ENCODE measurements around the gene TRAPPC12.

TRAPPC12 gene

GRCh38 chr2:3423492-3424170, 44.1 kb downstream of the TRAPPC12 start:
- DNase-seq (ENCODE audit: low read depth, low spot score), result peak; percentile 50
- no peak overlapping the region for H3K4me3 ChIP-seq (ENCODE audit: low read depth, low read length)
- in situ Hi-C loops (cut with HindIII; ENCODE audit: low sequenced_read_pairs), result no loop called here
- peak; percentile 99 for TF ChIP-seq CTCF (IDR thresholded peaks at IDR 0.05; ENCODE audit: low read depth, low read length)

- TF ChIP-seq CTCF (IDR thresholded peaks at IDR 0.05; ENCODE audit: low read depth, low read length), result no peak
- H3K4me3 ChIP-seq (ENCODE audit: low read depth, low read length), result no peak overlapping the region
- no peak for DNase-seq (ENCODE audit: low read depth, low spot score)
- in situ Hi-C loops (cut with HindIII; ENCODE audit: low sequenced_read_pairs), result no loop called here
Measured at GRCh38 chr2:3424171-3424795, 44.8 kb downstream of the TRAPPC12 start.

GRCh38 chr2:3426615-3427014, 47.1 kb downstream of the TRAPPC12 start:
- TF ChIP-seq CTCF (IDR thresholded peaks at IDR 0.05; ENCODE audit: low read depth, low read length), result no peak
- in situ Hi-C loops (cut with HindIII; ENCODE audit: low sequenced_read_pairs), result no loop called here
- no peak overlapping the region for H3K4me3 ChIP-seq (ENCODE audit: low read depth, low read length)
- no peak for DNase-seq (ENCODE audit: low read depth, low spot score)

DNA sequence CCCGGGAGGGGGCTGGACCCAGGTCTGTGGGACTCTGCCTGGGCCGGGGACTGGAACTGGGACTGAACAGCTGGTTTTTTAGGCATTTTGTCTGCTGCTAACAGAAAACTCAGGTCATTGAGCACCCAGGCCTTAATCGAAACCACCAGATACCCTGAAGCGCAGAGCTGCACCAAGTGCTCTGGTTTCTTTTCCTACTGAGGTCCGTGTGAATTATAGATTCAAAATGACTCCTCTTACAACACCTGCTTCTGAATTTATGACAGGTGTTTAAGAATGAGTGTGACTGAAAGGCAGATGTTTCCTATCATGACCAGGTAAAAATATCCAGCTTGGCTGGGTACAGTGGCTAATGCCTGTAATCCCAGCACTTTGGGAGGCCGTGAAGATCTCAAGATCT, 47.8 kb downstream of the TRAPPC12 start:
- DNase-seq (ENCODE audit: low read depth, low spot score), result no peak
- in situ Hi-C loops (cut with HindIII; ENCODE audit: low sequenced_read_pairs), result no loop called here
- H3K4me3 ChIP-seq (ENCODE audit: low read depth, low read length), result no peak overlapping the region
- TF ChIP-seq CTCF (IDR thresholded peaks at IDR 0.05; ENCODE audit: low read depth, low read length), result no peak

- no peak overlapping the region for H3K4me3 ChIP-seq (ENCODE audit: low read depth, low read length)
- TF ChIP-seq CTCF (IDR thresholded peaks at IDR 0.05; ENCODE audit: low read depth, low read length), result no peak
- DNase-seq (ENCODE audit: low read depth, low spot score), result no peak
- in situ Hi-C loops (cut with HindIII; ENCODE audit: low sequenced_read_pairs), result no loop called here
Measured at GRCh38 chr2:3428577-3428976, 49.1 kb downstream of the TRAPPC12 start.

GRCh38 chr2:3429066-3429610, 49.6 kb downstream of the TRAPPC12 start:
- no peak for TF ChIP-seq CTCF (IDR thresholded peaks at IDR 0.05; ENCODE audit: low read depth, low read length)
- in situ Hi-C loops (cut with HindIII; ENCODE audit: low sequenced_read_pairs), result no loop called here

More at GRCh38 chr2:3429066-3429610, 49.6 kb downstream of the TRAPPC12 start:
- DNase-seq (ENCODE audit: low read depth, low spot score), result no peak
- no peak overlapping the region for H3K4me3 ChIP-seq (ENCODE audit: low read depth, low read length)

Data from astrocyte of the spinal cord (primary cell).